GM12872 (cell line): Measurements from ENCODE around the gene EPO.

Experiments used
- CTCF ChIP-seq: IDR thresholded peaks from 3 replicates; pipeline ENCODE4 v1.5.1; 2011; ENCODE audit warnings: low read depth, mild to moderate bottlenecking, low read length, moderate library complexity; ENCODE audit not compliant: insufficient read depth

The EPO gene

GRCh38 chr7:100675581-100676350 lies 44.5 kb upstream of the EPO start:
- no peak for TF ChIP-seq CTCF

GRCh38 chr7:100676501-100677306 lies 43.6 kb upstream of the EPO start:
- TF ChIP-seq CTCF, result no peak

- no peak for TF ChIP-seq CTCF
These were observed 42.7 kb upstream of the EPO start for GRCh38 chr7:100677308-100678267.

DNA sequence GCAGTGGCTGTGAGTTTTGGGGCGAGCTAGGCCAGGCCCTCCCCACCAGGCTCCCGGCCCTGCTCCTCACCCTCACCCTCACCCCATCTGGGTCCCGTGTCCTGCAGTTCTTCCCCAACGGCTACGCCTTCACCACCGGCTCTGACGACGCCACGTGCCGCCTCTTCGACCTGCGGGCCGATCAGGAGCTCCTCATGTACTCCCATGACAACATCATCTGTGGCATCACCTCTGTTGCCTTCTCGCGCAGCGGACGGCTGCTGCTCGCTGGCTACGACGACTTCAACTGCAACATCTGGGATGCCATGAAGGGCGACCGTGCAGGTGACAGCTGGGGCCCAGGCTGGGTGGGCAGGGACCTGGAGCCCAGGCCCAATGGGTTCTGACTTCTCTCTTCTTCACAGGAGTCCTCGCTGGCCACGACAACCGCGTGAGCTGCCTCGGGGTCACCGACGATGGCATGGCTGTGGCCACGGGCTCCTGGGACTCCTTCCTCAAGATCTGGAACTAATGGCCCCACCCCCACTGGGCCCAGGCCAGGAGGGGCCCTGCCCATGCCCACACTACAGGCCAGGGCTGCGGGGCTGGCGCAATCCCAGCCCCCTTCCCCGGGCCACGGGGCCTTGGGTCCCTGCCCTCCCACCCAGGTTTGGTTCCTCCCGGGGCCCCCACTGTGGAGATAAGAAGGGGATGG lies 41.8 kb upstream of the EPO start:
- no peak for TF ChIP-seq CTCF

DNA sequence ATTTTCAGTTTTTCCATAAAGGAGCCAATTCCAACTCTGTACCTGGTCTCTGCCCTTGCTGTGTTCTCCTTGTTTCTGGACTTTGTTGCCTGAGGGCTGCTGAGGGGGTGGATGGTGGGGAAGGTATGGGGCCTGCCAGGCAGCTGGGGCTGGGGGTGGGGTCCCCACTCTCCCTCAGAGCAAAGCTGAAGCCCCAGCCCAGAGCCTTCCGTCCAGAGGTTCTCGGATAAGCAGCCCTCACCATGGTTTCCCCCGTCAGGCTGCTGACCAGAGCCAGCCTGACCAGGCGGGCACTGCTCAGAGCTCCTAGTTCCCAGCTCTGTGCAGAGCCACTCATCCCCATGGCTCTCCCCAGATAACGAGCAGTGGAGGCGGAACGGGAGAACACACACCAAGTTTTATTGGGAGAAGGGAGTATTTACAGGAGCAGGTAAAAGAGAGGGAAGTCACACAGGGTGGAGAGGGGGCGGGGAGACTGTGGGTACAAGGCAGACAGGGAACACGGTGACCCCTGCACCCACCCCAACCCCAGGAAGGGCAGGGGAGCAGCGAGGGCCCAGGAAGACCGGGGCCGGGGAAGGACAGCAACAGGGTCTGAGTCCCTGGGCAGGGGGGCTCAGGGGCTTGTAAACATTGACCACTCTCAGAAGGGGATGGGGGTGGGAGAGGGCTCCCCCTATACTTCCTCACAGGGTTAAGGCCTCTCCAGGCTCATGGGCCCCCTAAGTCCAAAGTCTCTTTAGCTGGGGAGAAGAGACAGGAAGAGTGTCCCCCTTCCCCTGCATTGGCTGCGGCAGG lies 40.9 kb upstream of the EPO start:
- no peak for TF ChIP-seq CTCF

GRCh38 chr7:100679927-100680575 lies 40.2 kb upstream of the EPO start:
- TF ChIP-seq CTCF, result no peak
